Activated CD4-positive, alpha-beta T cell treated with anti-CD3 and anti-CD28 coated beads for 48 hours (primary cell): Measurements from ENCODE around the gene SERPINH1.
"Not testable (repeated sequence)": the region's sequence is repeated elsewhere in the genome, so short reads cannot be mapped to it uniquely, and the experiment has no call there.

Source experiments
- DNase-seq: peaks from one replicate; pipeline ENCODE4 v3.0.0-alpha.2; 2020

The SERPINH1 gene

DNA sequence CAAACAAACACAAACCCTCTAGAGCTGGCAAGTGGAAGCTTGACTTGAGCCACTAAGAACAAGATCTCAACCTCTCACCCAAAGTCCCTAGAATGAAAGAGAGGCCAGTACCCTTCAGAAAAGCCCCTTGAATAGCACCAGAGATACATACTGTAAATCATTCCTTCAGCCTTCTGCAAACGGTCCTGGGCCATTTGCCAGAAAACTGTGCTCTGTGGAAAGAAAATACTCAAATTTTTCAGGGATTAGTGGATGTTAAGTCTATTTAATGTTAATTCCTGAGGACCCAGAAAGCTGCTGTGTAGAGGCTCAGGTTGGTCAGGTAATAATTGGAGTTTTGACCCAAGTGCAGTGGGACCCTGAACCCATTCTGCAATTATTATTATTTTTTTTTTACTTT, 16.9 kb downstream of the SERPINH1 start:
- no peak for DNase-seq

DNA sequence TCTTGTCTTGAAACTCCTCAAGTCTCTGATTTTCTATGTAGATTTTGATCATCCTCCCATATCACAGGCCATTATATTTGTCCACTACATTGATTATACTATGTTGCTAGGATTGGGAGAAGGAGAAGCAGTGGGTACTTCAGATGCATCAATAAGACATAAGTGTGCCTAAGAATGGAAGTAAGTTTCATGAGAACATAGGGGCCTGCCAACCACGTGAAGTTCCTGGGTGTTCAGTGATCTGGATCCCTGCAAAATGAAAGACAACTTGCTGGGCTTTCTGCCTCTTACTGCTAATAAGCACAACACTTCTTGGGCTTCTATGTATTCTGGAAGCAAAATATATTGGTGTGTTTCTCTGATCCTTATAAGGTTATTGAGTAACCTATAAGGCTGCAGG, 17.8 kb downstream of the SERPINH1 start:
- DNase-seq: no peak

DNA sequence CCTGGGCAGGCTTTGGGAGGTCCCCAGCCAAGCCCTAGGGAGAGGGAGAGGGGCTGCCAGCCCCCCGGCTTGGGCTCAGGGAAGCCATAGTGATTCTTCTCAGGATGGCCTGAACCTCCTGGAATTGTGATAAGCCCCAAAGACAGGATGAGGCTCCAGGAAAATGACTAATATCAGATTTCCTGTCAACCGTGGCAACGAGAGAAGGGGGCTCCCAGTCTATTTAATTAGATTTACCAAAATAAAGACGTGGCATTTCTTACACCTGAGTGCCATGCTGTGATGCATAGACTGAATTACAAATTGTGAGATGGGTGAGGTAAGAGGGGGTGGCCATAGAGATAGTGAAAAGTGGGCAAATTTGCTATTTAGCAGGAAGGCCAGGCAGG, 20.4 kb downstream of the SERPINH1 start:
- DNase-seq: no peak

DNA sequence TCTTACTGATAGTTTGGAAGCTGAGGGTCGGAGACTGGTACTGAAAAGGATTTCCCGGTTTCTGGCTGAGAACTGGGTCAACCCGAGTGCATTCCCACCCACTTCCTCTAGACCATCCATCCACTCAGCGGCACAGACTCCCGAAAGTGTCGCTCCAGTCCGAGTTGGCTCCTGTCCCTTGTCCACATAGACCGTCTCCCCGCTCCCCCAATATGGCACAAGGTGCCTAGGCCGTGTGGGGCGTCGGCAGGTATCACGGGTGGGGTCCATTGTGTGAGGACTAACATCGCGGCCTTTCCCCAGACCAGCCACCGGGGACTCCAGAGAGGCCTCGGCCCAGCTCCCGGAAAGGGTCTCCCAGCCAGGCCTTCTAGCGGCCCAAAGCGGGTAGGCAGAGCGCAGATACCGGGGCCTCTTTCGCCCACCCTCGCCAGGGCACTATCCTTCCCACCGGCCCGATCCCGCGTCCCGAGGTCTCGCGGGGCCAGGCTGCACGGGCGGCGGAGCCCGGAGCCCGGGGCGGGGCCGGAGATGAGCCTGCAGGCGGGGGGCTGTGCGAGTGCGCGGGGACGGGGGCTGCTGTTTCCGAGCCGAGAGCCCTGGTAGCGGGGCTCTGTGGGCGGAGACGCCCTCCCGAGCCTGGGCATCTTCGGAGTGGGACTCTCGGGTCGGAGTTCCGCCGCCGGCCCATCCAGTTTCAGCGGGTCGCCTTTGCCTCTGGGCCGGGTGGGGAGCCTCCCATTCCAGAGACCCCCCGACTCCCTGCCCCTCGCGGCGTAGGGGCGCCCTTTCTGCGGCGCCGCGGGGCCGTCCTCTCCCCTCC, 21.1 kb downstream of the SERPINH1 start:
- DNase-seq: peak; percentile 39

DNA sequence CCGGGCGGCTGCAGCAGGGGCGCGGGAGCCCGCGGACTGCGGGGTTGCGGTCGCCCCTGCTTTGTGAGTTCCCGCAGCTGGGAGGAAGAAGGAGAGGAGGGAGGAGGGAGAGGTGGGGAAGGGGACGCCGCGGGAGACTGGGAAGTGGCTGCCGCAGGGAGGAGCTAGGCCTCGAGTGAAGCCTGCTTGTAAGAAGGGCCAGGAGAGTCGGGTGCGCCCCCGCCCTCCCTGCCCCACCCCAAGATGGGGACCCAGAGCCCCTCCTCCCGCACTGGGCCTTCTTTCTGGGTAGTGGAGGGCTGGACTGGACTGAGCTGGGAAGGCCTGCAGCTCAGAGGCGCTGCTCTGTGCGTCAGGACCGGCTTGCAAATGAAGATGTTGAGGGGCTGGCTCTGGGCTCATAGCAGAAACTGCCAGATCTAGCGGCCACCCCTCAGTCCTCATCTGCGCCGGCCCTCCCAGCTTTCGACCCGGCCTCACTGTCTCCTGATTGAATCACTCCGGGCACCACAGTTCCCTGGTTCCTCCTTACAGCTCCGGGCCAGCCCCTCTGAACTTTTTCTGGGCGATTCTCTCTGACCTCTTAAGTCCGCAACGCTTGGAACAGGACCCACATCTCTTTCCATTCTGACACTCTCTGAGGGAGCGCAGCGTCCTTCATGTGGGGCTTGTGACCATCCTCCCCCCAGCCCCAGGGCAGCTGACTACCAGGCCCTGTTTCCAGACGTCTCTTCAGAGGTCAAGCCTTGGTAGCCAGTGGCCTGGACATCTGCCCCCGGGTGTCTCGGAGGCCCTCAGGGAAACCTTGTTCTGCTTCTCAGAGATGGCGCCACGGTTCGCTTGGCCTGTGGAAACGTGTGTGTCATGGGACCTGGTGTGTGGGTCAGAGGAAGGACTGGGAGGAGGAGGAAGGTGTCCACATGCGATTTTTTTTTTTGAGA, 21.9 kb downstream of the SERPINH1 start:
- DNase-seq: no peak

DNA sequence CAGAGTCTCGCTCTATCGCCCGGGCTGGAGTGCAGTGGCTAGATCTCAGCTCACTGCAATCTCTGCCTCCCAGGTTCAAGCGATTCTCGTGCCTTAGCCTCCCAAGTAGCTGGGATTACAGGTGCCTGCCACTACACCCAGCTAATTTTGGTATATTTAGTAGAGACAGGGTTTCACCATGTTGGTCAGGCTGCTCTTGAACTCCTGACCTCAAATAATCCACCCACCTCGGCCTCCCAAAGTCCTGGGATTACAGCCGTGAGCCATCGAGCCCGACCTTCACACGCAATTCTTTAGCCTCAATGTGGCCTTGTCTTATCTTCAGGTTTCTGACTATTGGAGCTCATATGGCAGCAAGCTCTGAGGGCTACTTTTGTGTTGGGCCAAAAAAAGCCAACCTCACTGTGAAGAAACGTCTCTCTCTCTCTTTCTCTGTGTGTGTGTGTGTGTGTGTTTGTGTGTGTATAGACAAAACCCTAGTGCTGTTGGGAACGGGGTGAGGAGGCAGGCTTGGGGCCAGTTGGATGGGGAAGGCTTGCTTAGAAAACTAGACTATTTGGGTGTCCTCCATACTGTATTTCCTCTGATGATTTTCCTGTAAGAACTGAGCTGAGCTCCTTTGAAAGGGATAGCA, 22.7 kb downstream of the SERPINH1 start:
- not testable (repeated sequence) for DNase-seq

DNA sequence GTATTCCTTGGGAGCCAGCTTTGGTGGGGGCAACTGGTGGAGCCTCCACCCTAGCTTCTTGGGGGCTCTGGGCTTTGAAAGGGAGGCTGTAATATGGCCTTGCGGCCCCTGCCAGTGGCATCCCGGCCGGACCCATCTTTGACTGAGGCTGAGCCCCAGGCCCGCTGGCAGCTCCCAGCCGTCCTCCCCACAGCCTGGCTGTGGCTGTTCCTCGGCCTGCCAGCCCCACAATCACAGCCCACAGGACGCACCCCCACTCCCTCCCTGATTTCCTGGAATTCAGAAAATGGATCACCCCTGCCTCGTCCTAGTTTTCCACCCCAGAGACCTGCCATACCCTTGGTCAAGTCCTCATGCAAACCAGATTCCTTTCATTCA, 23.2 kb downstream of the SERPINH1 start:
- DNase-seq: no peak

DNA sequence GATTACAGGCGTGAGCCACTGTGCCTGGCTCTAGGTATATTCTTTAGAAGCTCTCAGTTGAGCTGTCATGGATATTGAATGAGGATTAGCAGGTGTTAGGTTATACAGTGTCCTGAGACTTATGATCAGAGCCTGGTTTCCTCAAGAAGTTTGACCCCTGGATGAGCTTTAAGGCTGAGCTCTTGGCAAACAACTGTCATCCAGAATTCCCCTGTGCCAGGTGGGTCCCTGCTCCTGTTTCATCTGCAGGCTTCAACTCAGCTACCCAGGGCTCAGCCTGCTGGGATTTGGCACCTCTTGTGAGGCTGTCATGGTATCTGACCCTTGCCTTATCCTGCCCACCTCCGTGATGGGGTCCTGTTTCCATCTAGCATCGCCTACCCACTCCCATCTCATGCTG, 24.3 kb downstream of the SERPINH1 start:
- no peak for DNase-seq

DNA sequence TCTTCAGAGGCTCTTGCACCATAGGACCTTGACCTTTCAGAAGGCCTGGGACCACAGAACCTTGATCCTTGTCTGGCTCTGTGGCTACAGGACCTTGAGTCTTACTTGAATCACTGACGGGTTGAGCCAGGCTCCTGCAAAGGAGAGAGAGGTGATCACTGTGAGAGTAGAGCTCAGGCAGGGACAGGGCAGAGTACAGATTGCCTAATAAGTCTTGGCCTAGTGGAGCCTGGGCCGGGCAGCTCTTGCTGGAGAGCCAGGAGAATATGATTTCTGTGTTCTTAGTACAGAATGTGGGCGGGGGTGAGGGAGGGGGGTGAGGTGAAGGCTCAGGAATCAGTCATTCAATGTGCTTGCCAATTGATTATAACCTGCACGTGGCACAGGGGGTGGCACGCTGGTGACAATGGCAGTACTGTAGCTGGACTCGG, 26.0 kb downstream of the SERPINH1 start:
- no peak for DNase-seq

DNA sequence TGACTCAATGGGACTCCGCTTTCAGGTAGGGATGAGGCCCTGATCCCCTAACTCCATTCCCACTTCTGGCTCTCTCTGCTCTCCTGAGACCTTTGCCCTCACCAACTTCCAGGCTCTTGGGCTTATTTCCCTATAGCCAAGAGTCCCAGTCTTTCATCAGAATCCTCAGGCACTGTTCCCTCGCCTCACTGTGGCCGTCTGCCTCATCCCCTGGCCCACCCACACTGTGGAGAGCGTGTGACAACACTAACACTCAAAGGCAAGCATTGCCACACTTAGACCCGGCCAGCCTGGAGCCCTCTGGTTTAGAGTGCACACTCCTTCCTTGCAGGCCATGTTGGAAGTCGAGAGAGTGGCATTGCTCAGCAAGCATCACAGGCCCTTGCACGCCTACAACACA, 27.0 kb downstream of the SERPINH1 start:
- DNase-seq: no peak

DNA sequence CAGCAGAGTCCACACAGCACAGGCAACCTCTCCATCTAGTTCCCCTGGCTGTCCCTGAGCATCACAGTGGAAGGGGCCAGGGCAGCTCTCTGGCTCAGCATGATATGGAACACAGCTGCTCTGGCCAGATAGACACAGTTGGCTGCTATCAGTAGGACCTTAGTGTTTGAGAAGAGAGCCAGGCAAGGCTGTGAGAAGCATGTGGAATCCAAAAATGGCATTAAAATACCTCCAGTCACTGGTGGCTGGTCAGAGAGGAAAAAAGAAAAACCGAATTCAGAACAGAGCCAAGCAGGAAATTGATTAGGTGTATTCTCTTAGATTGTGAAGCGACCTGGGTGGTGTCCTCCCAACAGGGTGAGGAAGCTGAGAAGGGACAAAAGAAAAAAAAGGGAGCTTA, 27.9 kb downstream of the SERPINH1 start:
- DNase-seq: no peak

DNA sequence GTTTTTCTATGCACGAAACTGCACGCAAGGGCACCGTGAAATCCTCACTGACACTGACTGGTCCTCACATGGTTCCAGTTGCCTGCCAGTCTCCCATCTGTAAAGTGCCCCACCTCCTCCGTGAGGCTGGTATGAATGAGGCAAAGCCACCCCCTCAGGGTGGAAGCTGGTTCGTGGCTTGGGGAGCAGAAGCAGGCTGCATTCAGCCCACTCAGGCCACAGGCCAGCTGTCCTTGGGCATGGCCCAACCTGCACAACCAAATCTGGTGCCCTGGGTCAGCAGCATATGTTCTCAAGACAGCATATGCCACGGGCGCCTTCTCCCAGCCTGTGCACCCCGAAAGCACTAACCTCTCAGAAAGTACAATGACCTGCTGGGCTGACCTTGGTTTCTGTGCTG, 29.3 kb downstream of the SERPINH1 start:
- DNase-seq: no peak

DNA sequence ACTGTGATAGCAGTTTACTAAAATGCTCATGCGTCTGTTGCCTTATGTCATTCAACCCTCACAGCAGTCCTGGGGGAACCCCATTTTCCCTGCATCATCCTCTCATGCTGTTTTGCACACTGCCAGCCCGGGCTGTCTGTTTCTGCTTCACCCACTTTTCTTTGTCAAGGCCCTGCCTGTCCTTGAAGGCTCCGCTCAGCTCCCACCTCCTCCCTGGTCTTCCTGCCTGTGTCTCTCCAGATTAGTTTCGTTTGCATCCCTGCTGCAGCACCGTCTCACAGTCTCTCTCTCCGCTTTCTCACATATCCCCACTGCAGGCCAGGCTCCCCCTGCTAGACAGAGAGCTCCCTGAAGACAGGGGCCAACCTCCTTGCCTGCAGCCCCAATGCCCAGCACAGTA, 29.9 kb downstream of the SERPINH1 start:
- no peak for DNase-seq

DNA sequence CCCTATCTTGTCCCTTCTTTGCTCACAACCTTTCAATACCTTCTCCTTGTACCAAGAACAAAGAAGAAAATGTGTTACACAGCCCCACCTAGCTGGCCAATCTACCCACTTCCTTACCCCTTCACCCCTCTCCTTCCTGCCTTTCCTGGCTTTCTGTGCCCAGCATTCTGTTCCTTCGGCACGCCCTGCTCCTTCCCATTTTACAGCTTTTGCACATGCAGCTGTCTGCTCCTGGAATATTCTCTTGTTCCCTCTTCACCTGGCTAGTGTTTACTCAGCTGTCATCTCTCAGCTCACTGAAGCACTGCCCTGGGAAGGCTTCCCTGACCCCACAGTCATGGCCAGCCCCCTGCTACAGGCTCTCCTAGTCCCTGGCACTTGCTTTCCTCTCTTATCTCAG, 30.7 kb downstream of the SERPINH1 start:
- no peak for DNase-seq

DNA sequence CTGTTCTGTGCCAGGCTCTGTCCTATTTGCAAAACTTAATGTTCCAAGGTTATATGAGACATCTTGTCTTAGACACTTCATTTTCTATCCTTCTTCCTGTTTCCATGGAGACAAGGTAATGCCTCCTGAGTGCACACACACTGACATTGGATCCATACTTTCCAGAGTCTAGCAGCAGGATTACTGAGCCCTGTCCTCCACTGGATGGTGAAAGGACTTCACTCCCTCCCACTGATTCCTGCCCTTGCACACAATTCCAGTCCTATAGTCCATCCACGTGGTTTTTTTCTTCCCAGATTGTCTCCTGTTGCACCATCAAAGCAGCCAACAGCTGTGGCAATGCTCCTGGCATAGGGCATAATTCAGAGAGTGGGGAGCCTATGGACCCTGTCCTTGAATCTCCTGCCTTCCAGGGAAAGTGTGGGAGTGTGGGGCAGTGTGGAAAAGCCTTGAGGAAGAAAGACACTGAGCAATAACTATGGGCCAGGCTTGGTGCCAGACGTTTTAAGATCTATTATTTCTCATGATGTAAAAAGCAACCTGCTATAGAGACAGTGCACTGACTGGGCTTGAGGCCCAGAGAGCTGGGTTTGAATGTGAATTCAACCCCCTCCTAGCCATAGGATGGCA, 31.3 kb downstream of the SERPINH1 start:
- no peak for DNase-seq

DNA sequence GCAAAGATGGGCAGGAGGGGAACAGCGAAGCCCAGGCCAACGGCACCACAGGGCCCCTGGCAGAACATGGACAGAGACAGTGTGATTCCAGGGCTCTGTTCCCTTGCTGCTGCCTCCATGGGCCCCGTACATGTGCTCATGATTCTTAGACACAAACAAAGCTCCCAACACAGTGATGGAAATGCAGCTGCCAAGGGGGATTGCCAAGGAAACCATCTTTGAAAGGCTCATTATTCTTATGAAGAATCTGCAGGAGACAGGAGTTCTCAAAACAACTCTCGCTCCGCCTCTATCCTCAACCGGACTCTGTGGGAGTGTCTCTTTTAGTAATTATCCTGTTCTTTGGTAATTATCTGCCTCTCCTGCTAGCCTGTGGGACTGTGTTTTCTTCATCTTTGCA, 32.2 kb downstream of the SERPINH1 start:
- no peak for DNase-seq

DNA sequence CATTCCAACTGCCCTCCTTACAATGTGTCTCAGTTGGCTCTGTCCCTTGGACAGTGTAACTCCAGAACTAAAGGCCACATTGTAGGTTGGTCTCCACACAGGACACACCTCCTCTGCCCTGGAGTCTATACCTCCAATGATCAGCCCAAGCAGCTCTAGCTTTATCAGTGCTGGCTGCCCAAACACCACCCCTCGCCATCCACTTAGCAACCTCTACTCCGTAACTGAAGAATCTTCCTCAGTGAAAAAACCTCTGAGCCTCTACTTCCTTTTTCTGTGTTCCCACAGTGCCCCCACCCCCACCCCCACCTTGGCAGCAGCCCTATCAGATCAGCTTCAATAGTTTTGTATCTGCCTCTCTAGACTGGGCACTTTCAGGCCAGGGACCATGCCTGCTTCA, 33.4 kb downstream of the SERPINH1 start:
- DNase-seq: no peak

DNA sequence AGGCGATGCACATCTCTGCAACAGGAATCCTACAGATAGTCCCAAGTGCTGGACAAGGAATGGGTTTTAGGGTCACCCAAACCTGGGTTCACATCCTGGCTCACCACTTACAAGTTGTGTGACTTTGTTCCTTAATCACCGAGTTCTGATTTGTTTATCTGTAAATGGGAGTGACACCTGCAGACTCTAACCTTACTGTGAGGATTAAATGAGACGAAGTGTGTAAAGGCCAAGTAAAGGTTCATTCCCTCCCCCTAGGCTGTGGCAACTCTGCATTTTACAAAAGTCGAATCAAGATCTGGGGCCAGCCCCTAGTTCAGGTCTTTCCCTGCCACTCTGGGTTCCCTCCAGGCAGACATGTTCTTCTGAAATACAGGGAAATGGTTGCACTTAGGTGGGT, 34.9 kb downstream of the SERPINH1 start:
- no peak for DNase-seq

DNA sequence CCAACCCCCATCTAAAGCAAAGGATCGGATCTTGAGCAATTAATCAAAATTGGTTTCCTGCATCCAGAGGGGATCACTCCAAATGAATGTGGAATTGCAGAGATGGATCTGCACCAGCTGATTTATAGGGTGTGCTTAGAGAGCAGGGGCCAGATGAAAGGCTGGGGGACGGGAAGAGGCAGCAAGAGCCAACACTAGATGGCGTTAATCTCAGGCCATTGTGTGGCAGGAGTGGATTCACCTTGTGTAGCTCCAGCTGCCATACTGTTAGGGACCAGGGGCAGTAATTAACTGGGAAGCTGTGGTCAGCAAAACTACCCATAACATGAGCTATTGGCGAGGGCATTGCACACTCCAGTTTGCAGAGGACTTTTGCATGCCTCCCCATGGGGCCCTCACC, 35.6 kb downstream of the SERPINH1 start:
- DNase-seq: peak; percentile 15

DNA sequence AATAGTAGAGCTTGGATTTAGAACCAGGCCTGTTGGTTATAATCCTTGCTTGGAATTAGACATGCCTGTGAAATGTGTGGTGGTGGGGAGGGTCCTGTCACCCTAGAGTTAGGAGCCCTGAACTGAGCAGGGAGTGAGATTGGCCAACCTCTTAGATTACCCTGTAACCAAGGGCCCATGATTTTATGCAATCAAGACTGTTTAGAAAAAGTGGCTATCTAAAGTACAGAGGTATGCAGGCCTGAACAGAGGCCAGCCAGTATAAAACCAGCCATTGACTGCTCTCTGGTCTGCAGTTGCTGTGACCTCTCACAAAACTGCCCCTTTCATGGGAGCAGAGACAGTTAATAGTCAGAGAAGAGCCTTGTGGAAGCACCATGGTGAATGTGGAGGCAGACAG, 36.2 kb downstream of the SERPINH1 start:
- no peak for DNase-seq

DNA sequence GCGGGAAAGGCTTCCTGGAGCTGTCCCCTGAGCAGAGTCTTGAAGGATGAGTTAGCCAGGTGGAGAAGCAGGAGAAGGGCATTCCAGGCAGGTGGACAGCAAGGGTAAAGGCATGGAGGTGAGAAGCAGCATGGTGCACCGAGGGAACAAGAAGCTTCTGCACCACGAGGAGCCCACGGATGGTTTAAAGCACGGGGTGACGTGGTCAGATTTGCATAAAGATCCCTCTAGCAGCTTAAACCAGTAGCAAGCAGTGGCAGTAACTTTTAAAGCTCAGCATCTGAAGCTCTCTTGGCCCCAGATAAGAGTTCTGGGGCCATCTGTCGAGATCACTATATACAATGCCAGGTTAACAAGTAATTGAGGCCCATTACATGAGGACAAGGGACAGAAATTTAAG, 36.8 kb downstream of the SERPINH1 start:
- no peak for DNase-seq

DNA sequence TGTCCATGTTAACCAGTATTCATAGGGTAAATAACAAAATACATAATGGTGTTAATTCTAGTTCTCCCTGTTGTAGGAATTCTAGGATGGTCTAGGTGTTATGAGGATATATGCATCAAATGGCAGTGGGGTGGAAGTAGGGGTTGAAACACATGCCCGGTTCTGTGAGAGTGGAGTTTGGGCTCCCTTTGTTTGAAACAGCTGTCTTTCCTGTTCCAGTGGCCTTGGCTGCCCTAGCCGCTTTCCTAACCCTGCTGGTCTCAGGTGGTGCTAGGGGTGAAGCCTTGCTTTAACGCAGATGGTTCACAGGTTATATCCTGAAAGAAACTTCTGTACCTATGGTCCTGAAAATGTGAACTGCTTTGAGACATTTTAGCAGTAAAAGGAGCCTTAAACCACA, 38.3 kb downstream of the SERPINH1 start:
- no peak for DNase-seq

DNA sequence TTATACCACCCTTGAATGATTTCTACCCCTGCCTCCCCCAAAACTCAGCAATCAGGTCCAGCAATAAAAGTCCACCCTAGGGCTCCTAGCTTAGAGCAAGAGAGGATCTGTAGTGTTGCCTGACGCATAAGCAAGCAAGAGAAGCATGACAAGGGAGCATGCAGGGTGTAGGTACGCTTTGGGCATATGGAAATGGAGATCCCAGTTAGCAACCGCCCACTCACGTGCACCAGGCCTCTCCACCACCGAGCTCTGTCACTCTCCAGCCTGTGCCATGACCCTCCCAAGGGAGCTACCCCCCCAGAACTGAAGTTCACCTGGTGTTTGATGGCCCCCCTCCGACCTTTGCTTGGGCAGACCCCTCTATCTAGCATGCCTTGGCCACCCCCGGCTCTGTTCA, 39.4 kb downstream of the SERPINH1 start:
- DNase-seq: no peak
